NT2/D1 (cell line): ENCODE measurements around the gene MANEAL.

Source experiments
- DNase-seq: peaks from one replicate; pipeline ENCODE4 v3.0.0-alpha.2; 2011; ENCODE audit warnings: low read depth, low spot score
- H3K27me3 ChIP-seq: 2 replicates; pipeline ENCODE4 v1.6.0; 2011; ENCODE audit warnings: mild to moderate bottlenecking; ENCODE audit not compliant: insufficient read length, insufficient read depth
- H3K36me3 ChIP-seq: 2 replicates; pipeline ENCODE4 v1.6.1; 2011; ENCODE audit warnings: mild to moderate bottlenecking, low read length, mixed read lengths; ENCODE audit not compliant: insufficient read depth, insufficient read length
- H3K4me1 ChIP-seq: 2 replicates; pipeline ENCODE4 v1.5.1; 2011; ENCODE audit not compliant: insufficient read depth, insufficient read length
- H3K4me3 ChIP-seq: 2 replicates; pipeline ENCODE4 v1.5.1; 2011; ENCODE audit warnings: low read depth; ENCODE audit not compliant: insufficient read length
- H3K9ac ChIP-seq: 2 replicates; pipeline ENCODE4 v1.6.0; 2011; ENCODE audit warnings: low read depth; ENCODE audit not compliant: insufficient read length
- H3K9me3 ChIP-seq: 2 replicates; pipeline ENCODE4 v1.5.1; 2011; ENCODE audit warnings: mild to moderate bottlenecking, low read length; ENCODE audit not compliant: insufficient read depth
- SUZ12 ChIP-seq: IDR thresholded peaks from 2 replicates; pipeline ENCODE4 v1.6.1; 2011; ENCODE audit not compliant: insufficient read length, insufficient read depth; ENCODE audit errors: extremely low read depth
- YY1 ChIP-seq: IDR thresholded peaks from 2 replicates; pipeline ENCODE4 v1.6.1; 2011; ENCODE audit not compliant: insufficient read length, insufficient read depth
- ZNF274 ChIP-seq: IDR thresholded peaks from 2 replicates; pipeline ENCODE4 v1.6.1; 2011; ENCODE audit warnings: mild to moderate bottlenecking, low read depth, low read length

MANEAL gene

DNA sequence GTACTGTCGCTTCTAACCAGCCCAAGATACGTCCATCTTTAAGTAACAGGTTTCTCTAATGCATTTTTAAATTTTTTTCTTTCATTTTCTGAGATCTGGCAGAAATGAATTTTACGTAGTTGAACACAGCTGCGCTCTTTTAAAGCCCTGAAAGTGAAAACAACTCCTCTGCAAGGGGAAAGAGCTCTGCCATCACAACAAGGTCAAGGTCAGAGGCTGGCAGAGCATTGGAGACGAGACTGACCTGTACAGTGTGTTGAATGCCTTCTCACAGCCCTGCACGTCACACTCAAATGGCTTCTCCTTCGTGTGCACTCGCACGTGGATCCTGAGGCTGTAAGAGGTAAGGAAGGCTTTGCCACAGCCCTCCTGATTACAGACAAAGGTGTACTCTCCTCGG lies 46.0 kb downstream of the MANEAL start:
- H3K4me3 ChIP-seq: no peak overlapping the region
- H3K9ac ChIP-seq: no peak overlapping the region
- peaks cover 67% of the 10 kb centered on the region for H3K36me3 ChIP-seq

DNA sequence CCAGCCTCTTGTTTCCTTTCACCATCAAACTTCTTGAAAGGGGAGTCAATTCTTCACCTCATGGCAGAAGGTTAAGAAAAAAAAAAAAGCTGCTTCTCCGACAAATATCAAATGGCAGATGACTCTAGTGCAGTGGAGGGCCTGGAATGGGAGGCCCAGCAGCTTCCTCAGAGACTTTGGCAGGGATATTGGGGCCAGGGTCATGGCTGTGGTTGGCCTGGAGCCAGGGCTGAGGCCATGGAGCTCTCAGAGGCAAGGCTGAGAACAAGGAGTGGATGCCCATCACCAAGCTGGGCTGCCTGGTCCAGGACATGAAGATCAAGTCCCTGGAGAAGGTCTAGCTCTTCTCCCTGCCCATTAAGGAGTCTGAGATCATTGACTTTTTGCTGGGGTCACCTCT lies 47.1 kb downstream of the MANEAL start:
- TF ChIP-seq ZNF274 (no peak), SUZ12 (no peak), YY1 (no peak)

More for the DNA sequence above, 46.0 kb downstream of the MANEAL start:
- no peak for DNase-seq
- Histone ChIP-seq H3K4me1 (no peaks in the 10 kb centered on the region), H3K27me3 (no peaks in the 10 kb centered on the region), H3K9me3 (no peaks in the 10 kb centered on the region)
- no peak for TF ChIP-seq YY1
- TF ChIP-seq ZNF274: no peak
- no peak for TF ChIP-seq SUZ12

DNA sequence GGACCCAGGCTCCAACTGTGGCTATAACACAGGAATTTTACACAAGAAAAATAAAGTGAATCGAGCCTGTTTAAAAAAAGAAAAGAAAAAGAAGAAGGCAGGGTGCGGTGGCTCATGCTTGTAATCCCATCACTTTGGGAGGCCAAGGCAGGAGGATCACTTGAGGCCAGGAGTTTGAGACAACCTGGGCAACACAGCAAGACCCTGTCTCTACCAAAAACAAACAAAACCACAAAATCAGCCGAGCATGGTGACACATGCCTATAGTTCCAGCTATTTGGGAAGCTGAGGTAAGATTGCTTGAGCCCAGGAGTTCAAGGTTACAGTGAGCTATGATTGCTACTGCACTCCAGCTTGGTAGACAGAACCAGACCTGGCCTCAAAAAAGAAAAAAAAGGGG lies 48.0 kb downstream of the MANEAL start:
- Histone ChIP-seq H3K9me3 (no peaks in the 10 kb centered on the region), H3K27me3 (no peaks in the 10 kb centered on the region), H3K4me3 (no peak overlapping the region), H3K36me3 (peaks cover 58% of the 10 kb centered on the region), H3K9ac (no peak overlapping the region), H3K4me1 (no peaks in the 10 kb centered on the region)
- no peak for DNase-seq
- TF ChIP-seq SUZ12 (no peak), ZNF274 (no peak), YY1 (no peak)

More for the DNA sequence above, 47.1 kb downstream of the MANEAL start:
- Histone ChIP-seq H3K4me3 (no peak overlapping the region), H3K4me1 (no peaks in the 10 kb centered on the region), H3K36me3 (peaks cover 60% of the 10 kb centered on the region), H3K9me3 (no peaks in the 10 kb centered on the region), H3K27me3 (no peaks in the 10 kb centered on the region), H3K9ac (no peak overlapping the region)
- no peak for DNase-seq

DNA sequence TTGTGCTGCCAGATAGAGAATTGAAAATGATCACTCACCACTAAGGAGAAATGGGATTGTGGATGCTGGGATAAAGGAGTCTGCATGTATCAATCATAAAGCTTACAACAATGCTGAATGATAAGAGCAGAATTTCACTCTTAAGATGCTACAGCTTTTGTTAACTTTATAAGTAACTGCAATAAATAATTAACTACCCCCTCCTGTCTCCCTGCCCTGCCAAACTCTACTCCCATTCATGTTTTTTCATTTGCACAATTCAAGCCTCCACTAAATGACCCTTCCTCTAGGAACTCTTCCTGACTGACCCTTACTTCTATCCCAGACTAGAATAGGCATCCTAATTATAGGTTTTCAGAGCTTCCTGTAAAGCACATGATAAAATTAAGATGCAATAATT lies 50.9 kb downstream of the MANEAL start:
- no peak for DNase-seq
- no peak overlapping the region for H3K4me3 ChIP-seq
- H3K27me3 ChIP-seq: no peaks in the 10 kb centered on the region
- H3K9me3 ChIP-seq: no peaks in the 10 kb centered on the region
- TF ChIP-seq ZNF274 (no peak), YY1 (no peak), SUZ12 (no peak)
- peaks cover 54% of the 10 kb centered on the region for H3K36me3 ChIP-seq
- no peak overlapping the region for H3K9ac ChIP-seq
- no peaks in the 10 kb centered on the region for H3K4me1 ChIP-seq

DNA sequence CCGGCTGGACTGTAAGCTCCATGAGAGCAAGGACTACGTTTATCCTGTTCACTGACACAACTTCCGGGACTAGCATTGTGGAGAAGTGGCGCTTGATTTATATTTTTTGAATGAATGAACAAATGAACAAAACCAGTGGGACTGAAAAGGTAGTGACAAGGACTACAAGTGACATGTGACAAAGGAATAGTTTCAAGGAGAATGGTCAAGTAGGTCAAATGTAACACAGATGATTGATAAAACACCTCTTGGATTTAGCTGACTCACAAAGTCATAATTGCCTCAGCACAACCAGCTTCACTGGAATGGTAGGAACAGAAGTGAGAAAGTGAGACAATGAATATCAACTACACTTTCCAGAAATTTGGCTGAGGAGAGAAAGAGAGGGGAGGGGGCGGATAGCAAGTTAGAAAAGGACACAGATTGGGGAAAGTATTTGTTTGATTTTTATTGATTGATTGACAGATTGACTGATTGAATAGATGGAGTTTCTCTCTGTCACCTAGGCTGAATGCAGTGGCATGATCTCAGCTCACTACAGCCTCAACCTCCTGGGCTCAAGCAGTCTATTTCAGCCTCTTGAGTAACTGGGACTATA lies 51.5 kb downstream of the MANEAL start:
- no peak overlapping the region for H3K9ac ChIP-seq
- no peaks in the 10 kb centered on the region for H3K27me3 ChIP-seq
- DNase-seq: no peak
- no peaks in the 10 kb centered on the region for H3K4me1 ChIP-seq
- H3K9me3 ChIP-seq: no peaks in the 10 kb centered on the region
- TF ChIP-seq SUZ12 (no peak), YY1 (no peak), ZNF274 (no peak)
- peaks cover 50% of the 10 kb centered on the region for H3K36me3 ChIP-seq
- H3K4me3 ChIP-seq: no peak overlapping the region

DNA sequence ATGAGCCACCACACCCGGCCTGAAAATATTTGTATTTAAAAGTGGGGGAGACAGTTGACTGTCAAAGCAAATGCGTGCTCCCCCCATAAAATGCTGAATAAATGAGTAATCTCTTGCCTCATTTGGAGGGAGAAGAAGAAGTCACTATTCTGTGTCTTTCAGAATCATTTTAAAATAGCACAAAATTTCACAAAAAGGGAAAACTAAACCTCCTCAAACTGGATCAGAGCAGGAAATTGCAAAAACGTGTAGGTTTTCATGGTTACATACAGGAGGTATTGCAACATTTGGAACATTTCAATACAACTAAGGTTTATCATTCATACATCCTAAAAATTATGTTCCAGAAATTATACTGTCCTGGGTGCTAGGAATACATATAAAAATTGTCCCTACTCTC lies 52.1 kb downstream of the MANEAL start:
- H3K4me1 ChIP-seq: no peaks in the 10 kb centered on the region
- H3K36me3 ChIP-seq: peaks cover 46% of the 10 kb centered on the region
- H3K9ac ChIP-seq: no peak overlapping the region
- no peaks in the 10 kb centered on the region for H3K27me3 ChIP-seq
- no peak for TF ChIP-seq ZNF274
- DNase-seq: no peak
- H3K9me3 ChIP-seq: no peaks in the 10 kb centered on the region
- no peak overlapping the region for H3K4me3 ChIP-seq

DNA sequence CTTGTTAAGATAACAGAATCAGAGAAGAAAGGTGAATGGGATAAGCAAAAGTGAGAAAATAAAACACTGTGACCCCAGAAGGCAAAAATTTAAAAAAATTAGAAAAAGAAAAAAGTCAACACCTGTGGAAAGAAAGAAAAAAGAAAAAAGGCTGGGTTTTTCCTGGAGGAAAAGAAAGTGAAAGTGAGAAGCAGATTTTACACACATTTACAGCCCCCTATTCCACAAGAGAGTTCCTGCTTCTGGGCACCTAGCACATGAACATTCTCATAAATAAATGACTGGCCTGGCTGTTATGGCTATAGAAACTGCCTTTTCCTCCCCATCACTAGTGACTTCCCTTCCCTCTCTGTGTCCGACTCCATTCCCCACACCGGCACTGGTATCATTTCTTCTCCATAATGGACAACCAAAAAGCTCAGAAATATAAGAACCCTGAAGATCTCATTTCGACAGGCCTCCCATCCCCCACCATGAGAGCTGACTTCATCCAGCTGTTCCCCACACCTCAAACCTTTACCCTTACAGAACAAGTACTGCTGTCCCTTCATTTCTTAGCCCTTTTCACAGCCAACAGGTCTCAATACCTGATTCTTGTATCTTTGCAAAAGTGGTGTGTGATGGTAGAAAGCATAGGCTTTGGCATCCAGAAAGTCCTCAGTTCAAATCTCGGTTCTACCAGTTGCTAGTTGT lies 53.1 kb downstream of the MANEAL start:
- no peaks in the 10 kb centered on the region for H3K4me1 ChIP-seq
- H3K9ac ChIP-seq: no peak overlapping the region
- H3K9me3 ChIP-seq: no peaks in the 10 kb centered on the region
- TF ChIP-seq YY1: no peak
- no peak for TF ChIP-seq SUZ12
- TF ChIP-seq ZNF274: no peak
- no peak for DNase-seq
- H3K4me3 ChIP-seq: no peak overlapping the region
- peaks cover 39% of the 10 kb centered on the region for H3K36me3 ChIP-seq
- no peaks in the 10 kb centered on the region for H3K27me3 ChIP-seq

DNA sequence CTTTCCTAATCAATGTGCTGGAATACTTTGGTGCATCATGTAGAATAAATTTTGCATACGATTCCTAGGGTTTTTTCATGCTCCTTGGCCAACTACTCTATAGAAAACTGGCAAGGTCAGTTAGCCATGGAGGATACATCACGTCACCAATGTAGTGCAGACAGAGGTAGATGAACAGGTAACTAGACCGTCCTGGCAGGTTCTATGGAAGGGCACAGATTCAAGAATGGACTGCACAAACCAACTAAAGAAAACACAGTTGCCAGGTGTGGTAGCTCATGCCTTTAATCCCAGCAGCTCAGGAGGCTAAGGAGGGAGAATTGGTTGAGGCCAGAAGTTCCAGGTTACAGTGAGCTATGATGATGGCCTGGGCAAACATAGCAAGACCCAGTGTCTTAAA lies 55.8 kb downstream of the MANEAL start:
- H3K36me3 ChIP-seq: peaks cover 50% of the 10 kb centered on the region
- DNase-seq: no peak
- no peaks in the 10 kb centered on the region for H3K27me3 ChIP-seq
- no peak for TF ChIP-seq YY1
- TF ChIP-seq SUZ12: no peak
- TF ChIP-seq ZNF274: no peak
- no peak overlapping the region for H3K9ac ChIP-seq
- H3K4me3 ChIP-seq: no peak overlapping the region
- H3K9me3 ChIP-seq: no peaks in the 10 kb centered on the region
- no peaks in the 10 kb centered on the region for H3K4me1 ChIP-seq
